Smooth muscle cell of the brain vasculature (primary cell): ENCODE data around the gene PLA2G12B.
"Not testable (repeated sequence)": the region's sequence is repeated elsewhere in the genome, so short reads cannot be mapped to it uniquely, and the experiment has no call there.

Experiments used
- DNase-seq: peaks from one replicate; pipeline ENCODE4 v3.0.0-alpha.2; 2012; ENCODE audit warnings: low read depth, low spot score

PLA2G12B gene

GRCh38 chr10:72935361-72935760, 19.2 kb downstream of the PLA2G12B start:
- DNase-seq = no peak

DNA sequence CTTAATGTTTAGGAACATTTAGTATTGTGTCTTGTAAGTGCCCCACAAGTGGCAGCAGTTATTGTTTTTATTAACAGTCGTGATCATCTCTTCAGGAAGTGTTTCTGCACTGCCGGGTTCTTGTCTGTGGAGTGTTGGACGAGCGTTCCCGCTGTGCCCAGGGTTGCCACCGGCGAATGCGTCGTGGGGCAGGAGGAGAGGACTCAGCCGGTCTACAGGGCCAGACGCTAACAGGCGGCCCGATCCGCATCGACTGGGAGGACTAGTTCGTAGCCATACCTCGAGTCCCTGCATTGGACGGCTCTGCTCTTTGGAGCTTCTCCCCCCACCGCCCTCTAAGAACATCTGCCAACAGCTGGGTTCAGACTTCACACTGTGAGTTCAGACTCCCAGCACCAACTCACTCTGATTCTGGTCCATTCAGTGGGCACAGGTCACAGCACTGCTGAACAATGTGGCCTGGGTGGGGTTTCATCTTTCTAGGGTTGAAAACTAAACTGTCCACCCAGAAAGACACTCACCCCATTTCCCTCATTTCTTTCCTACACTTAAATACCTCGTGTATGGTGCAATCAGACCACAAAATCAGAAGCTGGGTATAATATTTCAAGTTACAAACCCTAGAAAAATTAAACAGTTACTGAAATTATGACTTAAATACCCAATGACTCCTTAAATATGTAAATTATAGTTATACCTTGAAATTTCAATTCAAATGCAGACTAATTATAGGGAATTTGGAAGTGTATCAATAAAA, 22.2 kb downstream of the PLA2G12B start:
- no peak for DNase-seq

GRCh38 chr10:72930276-72930675, 24.3 kb downstream of the PLA2G12B start:
- no peak for DNase-seq

DNA sequence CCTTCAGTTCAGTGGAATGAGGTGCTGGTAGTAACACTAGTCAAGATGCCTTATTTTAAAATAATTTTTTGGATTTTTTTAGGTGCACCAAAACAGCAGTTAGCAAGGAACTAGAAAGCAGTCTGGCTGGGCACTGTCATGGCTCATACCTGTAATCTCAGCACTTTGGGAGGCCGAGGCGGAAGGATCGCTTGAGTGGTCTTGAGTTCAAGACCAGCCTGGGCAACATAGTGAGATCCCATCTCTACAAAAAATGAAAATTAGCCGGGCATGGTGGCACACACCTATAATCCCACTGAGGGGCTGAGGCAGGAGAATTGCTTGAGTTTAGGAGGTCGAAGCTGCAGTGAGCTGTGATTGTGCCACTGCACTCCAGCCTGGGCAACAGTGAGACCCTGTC, 25.8 kb downstream of the PLA2G12B start:
- no peak for DNase-seq

DNA sequence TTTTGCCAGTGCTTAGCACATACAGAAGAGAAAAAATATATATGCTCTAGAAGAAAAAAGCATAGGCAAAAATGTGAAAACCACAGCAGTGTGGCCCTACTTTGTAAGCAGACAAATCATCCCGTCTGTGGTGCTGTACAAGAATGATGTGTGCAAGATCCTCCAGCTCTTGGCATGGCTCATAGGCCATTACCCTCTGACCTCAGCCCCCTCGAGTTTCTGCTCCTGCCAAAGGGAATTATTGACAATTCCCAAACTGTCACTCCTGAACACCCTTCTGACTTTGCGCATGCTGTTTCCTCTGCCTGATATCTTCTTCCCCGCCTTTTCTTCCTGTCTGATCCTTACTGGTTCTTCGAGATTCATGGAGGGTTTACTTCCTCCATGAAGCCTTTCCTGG, 27.1 kb downstream of the PLA2G12B start:
- DNase-seq = no peak

DNA sequence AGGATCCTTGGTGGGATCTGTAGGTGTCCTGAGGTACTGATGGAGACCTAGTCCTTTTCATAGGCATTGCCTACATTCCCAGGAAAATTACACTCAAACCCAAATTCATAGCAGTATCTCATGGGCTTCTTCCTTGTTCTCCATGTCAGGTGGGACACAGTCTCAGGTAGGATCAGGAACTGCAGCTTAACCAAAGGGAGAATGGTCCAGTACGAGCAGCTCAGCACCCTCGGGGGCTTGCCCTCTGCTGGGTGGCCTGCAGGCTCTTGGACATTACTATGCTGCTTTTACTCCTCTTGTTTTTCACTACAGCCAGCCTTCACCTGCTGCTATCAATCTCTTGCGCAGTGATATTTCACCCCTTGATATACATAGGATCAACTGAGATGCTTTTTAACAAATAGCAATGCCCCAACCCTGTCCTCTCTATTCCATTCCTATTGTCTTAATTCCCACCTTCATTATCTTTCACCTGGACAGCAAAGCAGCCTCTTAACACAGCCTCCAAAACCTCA, 28.6 kb downstream of the PLA2G12B start:
- no peak for DNase-seq

DNA sequence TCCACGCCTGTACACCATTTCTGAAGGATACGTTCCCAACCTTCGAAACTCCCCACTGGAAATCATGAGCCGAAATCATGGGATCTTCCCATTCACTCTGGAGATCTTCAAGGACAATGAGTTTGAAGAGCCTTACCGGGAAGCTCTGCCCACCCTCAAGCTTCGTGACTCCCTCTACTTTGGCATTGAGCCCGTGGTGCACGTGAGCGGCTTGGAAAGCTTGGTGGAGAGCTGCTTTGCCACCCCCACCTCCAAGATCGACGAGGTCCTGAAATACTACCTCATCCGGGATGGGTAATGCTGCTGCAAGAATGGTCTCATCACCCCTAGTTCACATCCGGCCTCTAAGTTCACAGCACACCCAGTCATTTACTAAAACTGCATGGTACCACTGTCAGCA, 30.3 kb downstream of the PLA2G12B start:
- DNase-seq = no peak

DNA sequence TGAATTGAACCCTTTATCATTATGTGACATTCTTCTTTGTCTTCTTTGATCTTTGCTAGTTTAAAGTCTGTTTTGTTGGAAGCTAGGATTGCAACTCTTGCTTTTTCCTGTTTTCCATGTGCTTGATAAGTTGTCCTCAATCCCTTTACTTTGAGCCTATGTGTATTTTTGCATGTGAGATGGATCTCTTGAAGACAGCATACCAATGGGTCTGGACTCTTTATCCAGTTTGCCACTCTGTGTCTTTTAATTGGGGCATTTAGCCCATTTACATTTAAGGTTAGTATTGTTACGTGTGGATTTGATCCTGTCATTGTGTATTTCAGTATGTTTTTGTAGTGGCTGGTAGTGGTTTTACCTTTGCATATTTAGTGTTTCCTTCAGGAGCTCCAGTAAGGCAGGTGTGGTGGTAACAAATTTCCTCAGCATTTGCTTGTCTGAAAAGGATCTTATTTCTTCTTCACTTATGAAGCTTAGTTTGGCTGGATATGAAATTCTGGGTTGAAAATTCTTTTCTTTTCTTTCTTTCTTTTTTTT, 33.4 kb downstream of the PLA2G12B start:
- not testable (repeated sequence) for DNase-seq

DNA sequence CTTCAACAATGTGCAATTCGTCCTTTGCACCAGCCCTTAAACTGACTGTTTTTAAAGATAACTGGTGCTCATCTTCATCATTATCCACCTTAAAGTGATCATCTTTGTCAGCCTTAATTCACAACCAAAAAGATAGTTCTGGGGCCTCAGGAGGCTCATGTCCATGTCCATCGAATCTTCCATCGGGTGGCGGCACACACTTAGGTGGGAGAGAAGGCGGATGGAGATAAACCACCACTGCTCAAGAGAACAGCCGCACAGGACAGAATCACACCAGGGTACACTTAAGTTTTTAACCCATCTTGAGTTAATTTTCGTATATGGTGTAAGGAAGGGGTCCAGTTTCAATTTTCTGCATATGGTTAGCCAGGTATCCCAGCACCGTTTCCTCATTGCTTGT, 36.3 kb downstream of the PLA2G12B start:
- no peak for DNase-seq

- DNase-seq = not testable (repeated sequence)
Measured at GRCh38 chr10:72917803-72918332, 36.7 kb downstream of the PLA2G12B start.

DNA sequence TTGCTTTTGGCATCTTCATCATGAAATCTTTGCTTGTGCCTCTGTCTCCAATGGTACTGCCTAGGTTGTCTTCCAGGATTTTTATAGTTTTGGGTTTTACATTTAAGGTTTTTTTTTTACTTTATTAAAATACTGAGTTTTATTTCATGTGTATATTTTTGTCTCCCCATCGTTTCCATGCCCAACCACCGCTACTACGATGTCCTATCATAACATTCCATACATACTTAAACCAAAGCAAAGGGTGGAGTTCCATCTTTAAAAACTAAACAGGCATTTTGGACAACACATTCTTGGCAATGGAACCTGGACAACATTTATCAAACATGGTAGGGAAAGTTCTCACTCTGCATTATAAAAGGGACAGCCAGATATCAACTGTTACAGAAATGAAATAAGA, 37.4 kb downstream of the PLA2G12B start:
- not testable (repeated sequence) for DNase-seq

DNA sequence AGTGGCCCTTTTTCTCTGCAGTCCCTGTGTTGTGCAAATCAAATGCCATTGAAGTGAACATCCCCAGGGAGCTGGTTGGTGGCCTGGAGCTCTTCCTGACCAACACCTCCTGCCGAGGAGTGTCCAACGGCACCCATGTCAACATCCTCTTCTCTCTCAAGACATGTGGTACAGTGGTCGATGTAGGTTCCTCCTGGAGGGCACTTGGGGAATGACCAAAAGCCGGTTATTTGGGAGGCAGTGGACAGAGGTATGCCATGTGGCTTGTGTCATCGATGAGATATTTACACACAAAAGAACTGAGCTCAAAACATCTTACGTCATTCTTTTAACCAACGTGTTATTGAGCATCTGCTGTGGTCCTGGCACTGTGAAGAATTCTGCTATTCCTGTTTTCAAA, 41.3 kb downstream of the PLA2G12B start:
- DNase-seq = no peak

DNA sequence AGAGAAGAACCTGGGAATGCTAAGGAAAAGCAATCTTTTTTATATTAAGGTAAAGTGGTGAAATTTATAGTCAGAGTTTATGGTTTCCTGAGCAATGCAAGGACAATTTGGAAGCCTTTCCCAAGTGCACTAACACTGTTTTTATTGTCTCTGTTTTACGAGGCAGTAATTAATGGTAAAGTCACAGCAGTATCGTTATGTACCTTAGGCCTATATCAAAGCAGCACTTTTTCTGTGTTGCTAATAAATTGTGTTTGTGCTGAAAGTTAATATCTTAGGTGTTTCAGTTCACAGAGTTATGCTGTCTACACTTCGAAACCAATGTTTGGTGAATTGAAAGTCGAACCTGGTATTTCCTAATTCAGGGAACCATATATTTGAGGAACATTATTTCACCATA, 41.9 kb downstream of the PLA2G12B start:
- no peak for DNase-seq

- no peak for DNase-seq
Measured at GRCh38 chr10:72911758-72912157, 42.8 kb downstream of the PLA2G12B start.

- no peak for DNase-seq
Measured at GRCh38 chr10:72910705-72911104, 43.9 kb downstream of the PLA2G12B start.

GRCh38 chr10:72906446-72906845, 48.2 kb downstream of the PLA2G12B start:
- DNase-seq = no peak

- DNase-seq = no peak
Measured at GRCh38 chr10:72904806-72905205, 49.8 kb downstream of the PLA2G12B start.

GRCh38 chr10:72903941-72904446, 50.6 kb downstream of the PLA2G12B start:
- not testable (repeated sequence) for DNase-seq

- DNase-seq = no peak
Measured at GRCh38 chr10:72899545-72899944, 55.1 kb downstream of the PLA2G12B start.

DNA sequence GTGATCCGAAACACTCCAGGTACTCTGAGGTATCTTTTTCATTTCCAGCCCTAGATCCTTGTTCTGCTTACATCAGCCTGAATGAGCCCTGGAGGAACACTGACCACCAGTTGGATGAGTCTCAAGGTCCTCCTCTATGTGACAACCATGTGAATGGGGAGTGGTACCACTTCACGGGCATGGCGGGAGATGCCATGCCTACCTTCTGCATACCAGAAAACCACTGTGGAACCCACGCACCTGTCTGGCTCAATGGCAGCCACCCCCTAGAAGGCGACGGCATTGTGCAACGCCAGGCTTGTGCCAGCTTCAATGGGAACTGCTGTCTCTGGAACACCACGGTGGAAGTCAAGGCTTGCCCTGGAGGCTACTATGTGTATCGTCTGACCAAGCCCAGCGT, 56.0 kb downstream of the PLA2G12B start:
- DNase-seq = no peak

DNA sequence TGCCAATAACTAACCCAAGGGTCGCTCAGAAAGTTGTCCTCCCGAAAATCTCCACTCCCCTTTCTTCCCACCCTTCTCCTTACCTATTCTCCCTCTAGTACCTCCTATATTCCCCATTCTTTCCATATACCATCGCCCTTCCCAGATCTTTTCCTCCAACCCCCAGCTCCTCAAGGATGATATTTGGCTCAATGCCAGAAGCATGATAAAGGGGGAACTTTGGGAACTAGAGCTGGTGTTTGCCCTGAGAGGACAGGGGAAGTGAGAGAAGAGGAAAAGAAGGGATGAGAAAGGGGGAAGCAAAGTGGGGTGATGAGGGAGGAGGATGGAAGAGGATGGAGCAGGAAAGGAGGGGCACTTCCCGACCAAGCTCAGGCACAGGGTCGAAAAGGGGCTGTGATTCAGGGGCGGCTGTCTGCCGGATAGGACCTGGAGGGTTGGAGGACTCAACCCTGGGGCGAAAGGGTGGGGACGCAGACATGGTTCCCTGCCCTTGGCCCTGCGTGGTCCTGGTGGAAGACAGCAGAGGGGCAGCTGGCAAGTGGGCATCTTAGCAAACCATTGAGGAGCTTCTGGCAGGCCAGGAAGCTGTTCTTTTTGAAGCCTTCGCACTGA, 59.3 kb downstream of the PLA2G12B start:
- no peak for DNase-seq

DNA sequence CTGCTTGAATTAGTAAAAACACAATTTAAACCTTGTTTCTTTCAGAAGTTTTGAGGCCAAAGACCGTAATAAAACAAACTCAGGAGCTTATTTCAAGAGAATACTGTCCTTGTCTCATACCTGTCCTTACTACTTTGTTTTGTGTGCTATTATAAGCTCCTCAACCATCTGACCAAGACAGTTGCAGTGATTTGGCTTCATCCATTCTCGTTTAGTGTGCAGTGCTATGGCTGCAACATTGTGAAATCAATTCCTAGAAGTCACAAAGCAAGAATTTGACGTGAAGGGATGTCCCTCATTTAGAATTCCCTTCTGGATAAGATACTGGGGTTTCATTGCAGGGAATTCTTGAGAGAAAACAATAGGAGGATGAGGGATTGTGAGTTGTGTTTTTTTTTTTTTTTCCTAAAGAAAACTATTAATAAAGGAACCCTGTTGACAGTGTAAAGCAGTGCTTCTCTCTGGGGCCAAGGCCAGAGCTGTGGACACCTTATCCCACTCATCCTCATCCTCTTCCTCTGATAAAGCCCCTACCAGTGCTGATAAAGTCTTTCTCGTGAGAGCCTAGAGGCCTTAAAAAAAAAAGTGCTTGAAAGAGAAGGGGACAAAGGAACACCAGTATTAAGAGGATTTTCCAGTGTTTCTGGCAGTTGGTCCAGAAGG, 61.3 kb downstream of the PLA2G12B start, which contains the start of gene OIT3:
Gene OIT3 (plus strand): TSS at position 604 of the 663 bp plus-strand sequence. CDS start 60 bp downstream, outside the sequence.
- no peak for DNase-seq
